ENCODE measurements around the gene GNAZ. TPM values are rescaled to one million over a fixed set of nuclear protein-coding genes. Genes with fewer than 3 reads are reported as not detected.

GNAZ gene
- total RNA-seq, 1 experiment from 2014 or later, result 11.1 TPM

GRCh38 chr22:23077627-23078461 lies 7.5 kb downstream of the GNAZ start:
- no peak for TF ChIP-seq EZH2 (IDR thresholded peaks at IDR 0.05)
- TF ChIP-seq CTCF (IDR thresholded peaks at IDR 0.05 in 2 of 3, conservative IDR thresholded peaks at IDR 0.05 in 1 of 3; ENCODE audit: borderline replicate concordance in 1 of 3, insufficient read depth in 1 of 3, low read depth in 2 of 3, low read length in 2 of 3), result peak in 1 of 3 experiments; percentile 25; a peak in 3 of 6 replicates
- no peak for TF ChIP-seq ZNF274 (IDR thresholded peaks at IDR 0.05; ENCODE audit: low read depth, low read length)
- TF ChIP-seq SP1 (IDR thresholded peaks at IDR 0.05; ENCODE audit: low read depth), result peak; percentile 21; the same call in 1 of the 2 replicates
- ChIA-PET POLR2A (no interaction called here), RAD21 (ENCODE audit: low non-redundant PET in 1 of 2, low total read pairs in 2 of 2, uncharacterized antibody in 2 of 2, unreplicated experiment in 2 of 2) (no interaction called here), CTCF (no interaction called here)
- Histone ChIP-seq H3K36me3 (ENCODE audit: control insufficient read depth in 1 of 2, insufficient read depth in 2 of 2, low read length in 2 of 2) (no peaks in the 10 kb centered on the region), H3K4me2 (ENCODE audit: low read length) (peak overlapping the region; percentile 71), H2AFZ (ENCODE audit: low read depth, low read length, poor library complexity, severe bottlenecking) (no peak overlapping the region), H3K27me3 (ENCODE audit: insufficient read depth, low read length) (no peaks in the 10 kb centered on the region), H3K9me2 (ENCODE audit: insufficient read depth) (no peaks in the 10 kb centered on the region), H3K9me3 (ENCODE audit: control insufficient read depth in 1 of 2, insufficient read depth in 1 of 2, low read depth in 1 of 2, low read length in 2 of 2) (no peaks in the 10 kb centered on the region), H3K4me3 (replicated peaks in 1 of 2; ENCODE audit: low read depth in 1 of 2, low read length in 2 of 2) (peak overlapping the region in 1 of 2 experiments; percentile 18; a peak in 1 of 4 replicates), H4K20me1 (ENCODE audit: insufficient read depth) (no peaks in the 10 kb centered on the region), H3K27ac (ENCODE audit: low read depth, low read length) (peak overlapping the region; percentile 59; the same call in 1 of the 2 replicates), H3K79me2 (ENCODE audit: insufficient read depth, low read length) (no peaks in the 10 kb centered on the region), H3K4me1 (ENCODE audit: control insufficient read depth in 1 of 2, insufficient read depth in 2 of 2, low read length in 2 of 2) (peaks cover 29 to 51% of the 10 kb centered on the region in 2 experiments), H3K9ac (ENCODE audit: low read length) (0 out of 2 replicates have a peak overlapping the region, but pooled peaks have one; percentile 14)
- intact Hi-C loops (cut with micrococcal nuclease), result no loop called here
- no peak for DNase-seq (ENCODE audit: low read depth, low spot score)
- peak; percentile 82 for ATAC-seq
- no TSS peak for BruUV-seq (replicated peaks)

GRCh38 chr22:23078462-23078787 lies 8.1 kb downstream of the GNAZ start:
- intact Hi-C loops (cut with micrococcal nuclease), result no loop called here
- RAD21 ChIA-PET (ENCODE audit: low non-redundant PET in 1 of 2, low total read pairs in 2 of 2, uncharacterized antibody in 2 of 2, unreplicated experiment in 2 of 2), result no interaction called here
- Histone ChIP-seq H3K9me2 (ENCODE audit: insufficient read depth) (no peaks in the 10 kb centered on the region), H3K27me3 (ENCODE audit: insufficient read depth, low read length) (no peaks in the 10 kb centered on the region), H3K4me2 (ENCODE audit: low read length) (peak overlapping the region; percentile 71), H4K20me1 (ENCODE audit: insufficient read depth) (no peaks in the 10 kb centered on the region), H3K79me2 (ENCODE audit: insufficient read depth, low read length) (no peaks in the 10 kb centered on the region), H3K9me3 (ENCODE audit: control insufficient read depth in 1 of 2, insufficient read depth in 1 of 2, low read depth in 1 of 2, low read length in 2 of 2) (no peaks in the 10 kb centered on the region), H3K4me1 (ENCODE audit: control insufficient read depth in 1 of 2, insufficient read depth in 2 of 2, low read length in 2 of 2) (peaks cover 29 to 51% of the 10 kb centered on the region in 2 experiments), H3K27ac (ENCODE audit: low read depth, low read length) (peak overlapping the region; percentile 59; the same call in 1 of the 2 replicates), H3K4me3 (replicated peaks in 1 of 2; ENCODE audit: low read depth in 1 of 2, low read length in 2 of 2) (peak overlapping the region in 1 of 2 experiments; percentile 18; a peak in 1 of 4 replicates), H3K36me3 (ENCODE audit: control insufficient read depth in 1 of 2, insufficient read depth in 2 of 2, low read length in 2 of 2) (no peaks in the 10 kb centered on the region), H3K9ac (ENCODE audit: low read length) (no peak overlapping the region), H2AFZ (ENCODE audit: low read depth, low read length, poor library complexity, severe bottlenecking) (no peak overlapping the region)
- BruUV-seq (replicated peaks), result no TSS peak
- CTCF ChIA-PET, result no interaction called here
- DNase-seq (ENCODE audit: low read depth, low spot score) (no peak), ATAC-seq (0 out of 2 replicates have a peak, but pooled peaks have one; percentile 2)
- POLR2A ChIA-PET, result no interaction called here
- TF ChIP-seq EZH2 (IDR thresholded peaks at IDR 0.05), result no peak

Measured in HCT116 (cell line).